Measurements from ENCODE around the gene LDAH.

LDAH gene

GRCh38 chr2:20706217-20706616 lies 116.7 kb downstream of the LDAH start:
- TF ChIP-seq, protein P1, sequence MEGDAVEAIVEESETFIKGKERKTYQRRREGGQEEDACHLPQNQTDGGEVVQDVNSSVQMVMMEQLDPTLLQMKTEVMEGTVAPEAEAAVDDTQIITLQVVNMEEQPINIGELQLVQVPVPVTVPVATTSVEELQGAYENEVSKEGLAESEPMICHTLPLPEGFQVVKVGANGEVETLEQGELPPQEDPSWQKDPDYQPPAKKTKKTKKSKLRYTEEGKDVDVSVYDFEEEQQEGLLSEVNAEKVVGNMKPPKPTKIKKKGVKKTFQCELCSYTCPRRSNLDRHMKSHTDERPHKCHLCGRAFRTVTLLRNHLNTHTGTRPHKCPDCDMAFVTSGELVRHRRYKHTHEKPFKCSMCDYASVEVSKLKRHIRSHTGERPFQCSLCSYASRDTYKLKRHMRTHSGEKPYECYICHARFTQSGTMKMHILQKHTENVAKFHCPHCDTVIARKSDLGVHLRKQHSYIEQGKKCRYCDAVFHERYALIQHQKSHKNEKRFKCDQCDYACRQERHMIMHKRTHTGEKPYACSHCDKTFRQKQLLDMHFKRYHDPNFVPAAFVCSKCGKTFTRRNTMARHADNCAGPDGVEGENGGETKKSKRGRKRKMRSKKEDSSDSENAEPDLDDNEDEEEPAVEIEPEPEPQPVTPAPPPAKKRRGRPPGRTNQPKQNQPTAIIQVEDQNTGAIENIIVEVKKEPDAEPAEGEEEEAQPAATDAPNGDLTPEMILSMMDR (IDR thresholded peaks at IDR 0.05) = no peak
- peaks cover 0 to 13% (median 0%) of the 10 kb centered on the region in 4 donors for H3K4me1 ChIP-seq
- no peaks in the 10 kb centered on the region for H3K9me3 ChIP-seq
- H3K36me3 ChIP-seq = no peaks in the 10 kb centered on the region
- DNase-seq = no peak
- H3K4me3 ChIP-seq = no peak overlapping the region
- no peaks in the 10 kb centered on the region for H3K27me3 ChIP-seq
- intact Hi-C loops (cut with DNase I; ENCODE audit: low total_unique reads) = no loop called here
- H3K27ac ChIP-seq = no peak overlapping the region

- Histone ChIP-seq H3K36me3 (no peaks in the 10 kb centered on the region), H3K4me1 (peaks cover 0 to 19% (median under 1%) of the 10 kb centered on the region in 4 donors), H3K9me3 (no peaks in the 10 kb centered on the region), H3K4me3 (no peak overlapping the region), H3K27ac (no peak overlapping the region), H3K27me3 (no peaks in the 10 kb centered on the region)
- intact Hi-C loops (cut with DNase I; ENCODE audit: low total_unique reads) = no loop called here
- TF ChIP-seq, protein P1 (IDR thresholded peaks at IDR 0.05) = no peak
- DNase-seq = no peak
These were observed 118.0 kb downstream of the LDAH start for GRCh38 chr2:20704886-20705285.

DNA sequence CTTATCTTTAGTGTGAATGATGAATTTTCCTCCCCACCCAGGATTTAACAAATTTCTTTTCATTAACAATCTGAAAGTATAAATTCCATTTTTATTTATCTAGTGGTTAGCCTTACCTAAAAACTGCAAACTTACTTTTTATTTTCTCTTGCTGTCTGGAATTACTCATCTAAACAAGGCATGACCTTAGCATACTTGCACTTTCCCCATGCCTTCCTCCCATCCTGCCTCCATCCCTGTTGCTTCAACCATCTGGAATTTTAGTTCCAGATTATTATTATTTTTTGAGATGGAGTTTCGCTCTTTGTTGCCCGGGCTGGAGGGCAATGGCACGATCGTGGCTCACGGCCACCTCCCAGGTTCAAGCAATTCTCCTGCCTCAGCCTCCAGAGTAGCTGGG lies 120.3 kb downstream of the LDAH start:
- Histone ChIP-seq H3K9me3 (no peaks in the 10 kb centered on the region), H3K27me3 (no peaks in the 10 kb centered on the region), H3K4me1 (peaks cover 0 to 40% (median 8%) of the 10 kb centered on the region in 4 donors), H3K36me3 (no peaks in the 10 kb centered on the region), H3K27ac (no peak overlapping the region), H3K4me3 (no peak overlapping the region)
- intact Hi-C loops (cut with DNase I; ENCODE audit: low total_unique reads) = no loop called here
- TF ChIP-seq, protein P1 (IDR thresholded peaks at IDR 0.05) = no peak
- DNase-seq = no peak

DNA sequence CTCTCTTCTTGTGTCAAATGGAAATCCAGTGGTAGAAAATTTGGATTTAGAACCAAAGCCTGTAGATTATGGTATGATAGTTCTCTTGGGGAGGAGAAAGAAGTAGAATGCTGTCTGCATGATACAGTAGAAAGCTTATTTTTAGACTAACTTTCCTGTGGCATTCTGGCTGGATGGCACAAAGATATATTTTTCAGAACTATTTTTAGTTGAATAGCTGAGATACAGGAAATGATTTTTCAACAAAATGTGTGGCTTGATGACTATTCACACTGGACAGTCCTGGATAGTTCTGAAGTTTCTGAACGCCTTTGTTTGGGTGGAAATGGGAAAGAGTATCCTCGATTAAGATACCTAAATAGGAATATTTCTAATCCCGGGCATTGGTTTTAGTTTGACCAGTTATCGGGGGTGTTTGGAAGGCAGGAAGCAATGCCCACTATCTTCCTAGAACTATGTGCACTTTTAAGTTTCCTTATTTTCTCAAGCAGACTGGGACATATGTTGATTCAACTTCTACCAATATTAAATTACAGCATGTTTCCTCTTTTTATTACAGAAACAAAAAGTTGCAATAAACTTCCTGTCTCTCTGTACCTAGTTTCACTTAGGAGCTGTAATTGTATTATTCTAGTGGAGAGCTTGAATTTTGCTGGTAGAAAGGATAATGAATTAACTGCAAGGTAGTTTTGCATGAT lies 123.8 kb downstream of the LDAH start:
- H3K9me3 ChIP-seq = no peaks in the 10 kb centered on the region
- H3K4me1 ChIP-seq = peaks cover 0 to 53% (median 8%) of the 10 kb centered on the region in 4 donors
- TF ChIP-seq, protein P1 (IDR thresholded peaks at IDR 0.05) = no peak
- DNase-seq = no peak
- peak overlapping the region in 1 of 2 donors; percentile 48 for H3K27ac ChIP-seq
- H3K4me3 ChIP-seq = peak overlapping the region; percentile 10 to 11
- H3K27me3 ChIP-seq = no peaks in the 10 kb centered on the region
- intact Hi-C loops (cut with DNase I; ENCODE audit: low total_unique reads) = no loop called here
- H3K36me3 ChIP-seq = no peaks in the 10 kb centered on the region

DNA sequence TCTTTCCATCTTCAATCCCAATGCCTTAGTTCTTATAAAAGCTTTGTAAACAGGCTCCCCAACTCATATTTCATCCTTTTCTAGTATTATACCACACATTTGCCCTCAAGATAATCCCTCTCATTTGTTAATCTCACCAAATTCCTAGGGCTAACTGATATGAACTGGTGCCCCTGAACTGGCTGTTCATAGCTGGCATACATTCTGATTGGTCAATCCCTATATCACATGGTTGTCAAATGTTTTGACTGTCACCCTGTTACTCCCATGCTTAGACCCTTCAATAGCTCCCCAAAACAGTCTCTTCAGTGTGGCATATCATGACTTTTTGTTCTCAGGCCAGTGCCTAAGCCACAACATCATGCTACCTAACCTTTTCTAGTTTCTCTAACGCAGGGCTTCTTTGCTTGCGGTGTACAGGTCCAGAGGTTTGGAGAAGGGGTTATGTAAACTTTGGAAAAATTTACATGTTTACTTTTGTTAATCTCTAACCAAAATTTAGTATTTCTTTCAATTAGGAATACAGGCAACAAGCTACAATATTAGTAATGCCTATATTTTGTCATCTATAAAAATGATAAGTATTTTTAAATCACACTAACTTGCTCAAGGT lies 125.5 kb downstream of the LDAH start:
- Histone ChIP-seq H3K9me3 (no peaks in the 10 kb centered on the region), H3K4me3 (no peak overlapping the region), H3K27me3 (no peaks in the 10 kb centered on the region), H3K36me3 (peaks cover 0 to 15% (median 4%) of the 10 kb centered on the region in 3 donors), H3K4me1 (peaks cover 0 to 48% (median 8%) of the 10 kb centered on the region in 4 donors), H3K27ac (no peak overlapping the region)
- no peak for DNase-seq
- TF ChIP-seq, protein P1 (IDR thresholded peaks at IDR 0.05) = no peak
- intact Hi-C loops (cut with DNase I; ENCODE audit: low total_unique reads) = no loop called here
